Esophagus (tissue), 2 donors: Measurements from ENCODE around the gene KRTAP6-3. TPM values are rescaled to one million over a fixed set of nuclear protein-coding genes. Genes with fewer than 3 reads are reported as not detected.

Experiments
- H3K27ac ChIP-seq, 2 donors: one replicate each; pipeline ENCODE4 v1.5.1; 2013; ENCODE audit warnings: low read depth in 2 of 2, mild to moderate bottlenecking in 2 of 2, inconsistent platforms in 1 of 2, low read length in 1 of 2, moderate library complexity in 1 of 2
- H3K27me3 ChIP-seq, 2 donors: one replicate each; pipeline ENCODE4 v1.6.1; 2013; ENCODE audit warnings: low read length in 2 of 2, control low read depth in 1 of 2, mild to moderate bottlenecking in 1 of 2; ENCODE audit not compliant: insufficient read depth in 2 of 2, control insufficient read depth in 1 of 2
- H3K36me3 ChIP-seq, 2 donors: one replicate each; pipeline ENCODE4 v1.6.1; 2013; ENCODE audit warnings: low read length in 1 of 2; ENCODE audit not compliant: control insufficient read depth in 2 of 2, insufficient read depth in 2 of 2
- H3K4me1 ChIP-seq, 2 donors: one replicate each; pipeline ENCODE4 v1.6.1; 2013; ENCODE audit warnings: low read length in 1 of 2; ENCODE audit not compliant: control insufficient read depth in 2 of 2, insufficient read depth in 2 of 2
- H3K4me3 ChIP-seq, 2 donors: one replicate each; pipeline ENCODE4 v1.5.1; 2013; ENCODE audit warnings: low read length in 2 of 2, mild to moderate bottlenecking in 2 of 2, low read depth in 1 of 2, moderate library complexity in 1 of 2
- H3K9me3 ChIP-seq, 2 donors: one replicate each; pipeline ENCODE4 v1.6.1; 2013; ENCODE audit warnings: mild to moderate bottlenecking in 2 of 2, low read depth in 1 of 2, low read length in 1 of 2, moderate library complexity in 1 of 2; ENCODE audit not compliant: control insufficient read depth in 2 of 2, insufficient read depth in 1 of 2
- WGBS, 2 donors: extraction: QIAGEN DNeasy Blood & Tissue Kit; methylation state at CpG; one replicate each; pipeline ENCODE4 v1.1.7; 2013; 5-methylcytosine and 5-hydroxymethylcytosine counted together
- polyA plus RNA-seq, 2 donors: library from polyadenylated mRNA; stranded (reverse); fragments of 200-250 nt; gene quantifications; one replicate each; pipeline ENCODE4 v1.2.3, GENCODE V29; 2013
- donor health status: healthy with polysubstance abuse.
- donor health status: Bipolar disorder and iron deficiency.

Gene KRTAP6-3
- polyA plus RNA-seq, 2 donors: not detected

DNA sequence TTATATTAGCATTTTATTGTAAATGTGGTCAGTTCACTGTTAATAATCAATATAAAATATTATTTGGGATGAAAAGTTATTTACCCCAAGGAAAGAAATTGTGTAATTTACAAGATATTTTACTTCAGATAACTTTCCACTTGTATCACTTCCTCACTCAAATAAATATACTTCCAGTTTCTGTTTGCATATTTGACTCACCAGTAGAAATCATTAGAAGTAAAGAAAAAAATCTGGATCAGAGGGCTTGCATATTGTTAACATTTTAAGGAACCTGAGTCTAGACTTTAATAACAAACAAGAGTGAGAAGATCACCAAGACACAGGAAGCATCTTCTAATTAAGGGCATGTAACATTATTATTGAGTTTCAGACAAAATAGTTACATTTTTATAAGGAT is 27.8 kb downstream of the KRTAP6-3 start:
- Histone ChIP-seq H3K27me3 (no peaks in the 10 kb centered on the region), H3K27ac (no peak overlapping the region), H3K9me3 (peaks cover 3 to 6% of the 10 kb centered on the region in 2 donors), H3K4me1 (no peaks in the 10 kb centered on the region), H3K36me3 (no peaks in the 10 kb centered on the region), H3K4me3 (no peak overlapping the region)

- no peaks in the 10 kb centered on the region for H3K36me3 ChIP-seq
Observed at GRCh38 chr21:30620522-30620921, 28.3 kb downstream of the KRTAP6-3 start, which contains the start of gene KRTAP20-4. TSS of gene KRTAP20-4 (plus strand) at chr21:30620627.

DNA sequence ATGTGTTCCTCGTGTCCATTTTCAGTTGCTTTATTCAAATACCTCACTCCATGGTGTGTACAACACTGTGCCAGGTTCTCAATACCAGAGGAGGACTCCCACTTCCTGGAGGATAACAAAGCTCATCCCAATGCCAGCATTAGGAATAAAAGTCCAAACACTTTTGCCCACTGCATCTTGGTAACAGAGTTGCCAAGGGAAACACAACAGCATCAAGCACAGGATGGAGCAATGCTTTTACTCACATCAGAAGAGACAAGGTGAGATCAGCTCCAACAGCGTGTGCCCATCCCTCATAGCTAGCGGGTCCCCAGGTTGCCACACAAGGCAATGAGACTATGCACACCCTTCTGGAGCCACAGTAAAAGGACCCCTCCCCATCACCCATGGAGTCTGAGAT is 31.1 kb downstream of the KRTAP6-3 start:
- H3K9me3 ChIP-seq: peaks cover 3 to 6% of the 10 kb centered on the region in 2 donors
- 89% methylated on average over 3 of the region's 3 CpGs for WGBS, 2 donors
- no peak overlapping the region for H3K4me3 ChIP-seq
- H3K36me3 ChIP-seq: no peaks in the 10 kb centered on the region
- H3K27me3 ChIP-seq: no peaks in the 10 kb centered on the region
- no peaks in the 10 kb centered on the region for H3K4me1 ChIP-seq
- H3K27ac ChIP-seq: no peak overlapping the region

More at GRCh38 chr21:30620522-30620921, 28.3 kb downstream of the KRTAP6-3 start, which contains the start of gene KRTAP20-4:
- no peaks in the 10 kb centered on the region for H3K4me1 ChIP-seq
- H3K4me3 ChIP-seq: no peak within 1 kb of the TSS
- WGBS, 2 donors: 77 to 80% methylated on average over 3 of the region's 3 CpGs
- no peak within 1 kb of the TSS for H3K27ac ChIP-seq
- no peaks in the 10 kb centered on the region for H3K27me3 ChIP-seq
- peaks cover 3 to 6% of the 10 kb centered on the region in 2 donors for H3K9me3 ChIP-seq

DNA sequence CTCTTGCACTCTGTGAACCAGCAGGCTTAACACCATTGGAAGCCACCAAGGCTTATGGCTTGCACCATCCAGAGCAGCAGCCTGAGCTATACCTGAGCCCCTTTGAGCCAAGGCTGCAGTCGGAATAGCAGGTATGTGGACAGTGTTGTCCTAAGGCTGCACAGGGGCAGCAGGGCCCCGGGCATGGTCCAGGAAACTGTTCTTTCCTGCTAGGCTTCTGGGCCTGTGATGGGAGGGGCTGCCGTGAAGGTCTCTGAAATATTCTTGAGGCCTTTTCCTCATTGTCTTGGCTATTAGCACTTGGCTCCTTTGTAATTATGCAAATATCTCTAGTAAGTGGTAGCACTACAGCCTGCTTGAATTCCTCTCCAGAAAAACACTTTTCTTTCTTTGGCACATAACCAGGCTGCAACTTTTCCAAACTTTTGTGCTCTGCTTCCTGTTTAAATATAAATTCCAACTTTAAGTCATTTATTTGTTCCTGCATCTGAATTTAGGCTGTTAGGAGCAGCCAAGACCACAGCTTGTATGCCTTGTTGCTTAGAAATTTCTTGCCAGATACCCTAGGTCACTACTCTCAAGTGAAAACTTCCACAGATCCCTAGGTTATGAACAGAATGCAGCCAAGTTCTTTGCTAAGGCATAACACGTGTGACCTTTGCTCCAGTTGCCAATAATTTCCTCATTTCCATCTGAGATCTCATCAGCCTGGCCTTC is 33.4 kb downstream of the KRTAP6-3 start:
- 62 to 73% methylated on average over 4 of the region's 4 CpGs for WGBS, 2 donors
- H3K9me3 ChIP-seq: peaks cover 3 to 6% of the 10 kb centered on the region in 2 donors
- no peaks in the 10 kb centered on the region for H3K27me3 ChIP-seq
- no peak overlapping the region for H3K27ac ChIP-seq
- H3K4me3 ChIP-seq: no peak overlapping the region
- no peaks in the 10 kb centered on the region for H3K36me3 ChIP-seq
- no peaks in the 10 kb centered on the region for H3K4me1 ChIP-seq

DNA sequence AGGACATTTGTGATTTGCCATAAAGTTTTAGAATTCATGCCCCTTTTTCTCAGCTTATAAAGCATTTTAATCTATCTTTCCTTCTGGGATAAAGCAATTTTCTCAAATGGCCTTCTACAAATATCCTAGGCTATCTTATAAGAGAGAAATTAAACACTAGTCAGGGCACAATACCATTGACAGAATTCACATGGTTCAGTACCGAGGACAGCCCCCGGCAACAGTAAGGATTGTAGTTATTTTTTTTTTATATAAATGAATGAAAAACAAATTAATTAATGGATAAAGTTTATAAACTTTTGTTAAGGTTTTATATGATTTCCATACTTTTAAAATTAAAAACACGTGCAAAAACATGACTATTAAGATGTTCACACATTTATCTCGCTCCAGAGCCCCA is 35.9 kb downstream of the KRTAP6-3 start:
- no peaks in the 10 kb centered on the region for H3K36me3 ChIP-seq
- no peaks in the 10 kb centered on the region for H3K4me1 ChIP-seq
- WGBS, 2 donors: 80 to 83% methylated on average over 4 of the region's 4 CpGs
- H3K4me3 ChIP-seq: no peak overlapping the region
- H3K9me3 ChIP-seq: peaks cover under 1 to 5% of the 10 kb centered on the region in 2 donors
- H3K27me3 ChIP-seq: no peaks in the 10 kb centered on the region
- H3K27ac ChIP-seq: no peak overlapping the region

DNA sequence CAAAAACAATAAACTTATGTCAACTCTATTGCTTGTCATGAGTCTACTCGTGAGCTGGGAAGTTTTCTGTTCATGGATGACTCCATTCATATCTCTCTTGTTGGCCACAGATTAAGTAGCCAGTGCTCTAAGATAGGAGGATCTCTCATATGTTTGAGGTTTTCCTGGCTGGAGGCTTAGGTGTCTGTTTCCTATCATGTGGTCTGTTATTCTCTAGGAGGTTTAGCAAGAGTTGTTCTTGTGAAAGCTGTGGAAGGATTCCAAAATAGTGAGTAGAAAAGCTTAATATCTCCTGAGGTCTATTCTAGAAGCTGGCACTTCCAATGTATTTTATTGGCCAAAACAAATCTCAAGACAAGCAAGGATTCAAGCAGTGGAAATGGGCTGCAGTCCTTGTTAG is 37.0 kb downstream of the KRTAP6-3 start:
- H3K27ac ChIP-seq: no peak overlapping the region
- H3K4me1 ChIP-seq: no peaks in the 10 kb centered on the region
- no peaks in the 10 kb centered on the region for H3K27me3 ChIP-seq
- no peaks in the 10 kb centered on the region for H3K36me3 ChIP-seq
- 58 to 61% methylated on average over 1 of the region's 1 CpG for WGBS, 2 donors
- no peaks in the 10 kb centered on the region for H3K9me3 ChIP-seq
- H3K4me3 ChIP-seq: no peak overlapping the region

- H3K4me1 ChIP-seq: no peaks in the 10 kb centered on the region
- WGBS, 2 donors: 86 to 88% methylated on average over 1 of the region's 1 CpG
- no peaks in the 10 kb centered on the region for H3K36me3 ChIP-seq
- H3K4me3 ChIP-seq: no peak within 1 kb of the TSS
- H3K27ac ChIP-seq: no peak within 1 kb of the TSS
- no peaks in the 10 kb centered on the region for H3K9me3 ChIP-seq
- no peaks in the 10 kb centered on the region for H3K27me3 ChIP-seq
Observed at GRCh38 chr21:30634906-30635305, 42.7 kb downstream of the KRTAP6-3 start, which contains the start of gene KRTAP20-2. TSS of gene KRTAP20-2 (plus strand) at chr21:30635206. CDS start at chr21:30635264, 58 bp downstream.

DNA sequence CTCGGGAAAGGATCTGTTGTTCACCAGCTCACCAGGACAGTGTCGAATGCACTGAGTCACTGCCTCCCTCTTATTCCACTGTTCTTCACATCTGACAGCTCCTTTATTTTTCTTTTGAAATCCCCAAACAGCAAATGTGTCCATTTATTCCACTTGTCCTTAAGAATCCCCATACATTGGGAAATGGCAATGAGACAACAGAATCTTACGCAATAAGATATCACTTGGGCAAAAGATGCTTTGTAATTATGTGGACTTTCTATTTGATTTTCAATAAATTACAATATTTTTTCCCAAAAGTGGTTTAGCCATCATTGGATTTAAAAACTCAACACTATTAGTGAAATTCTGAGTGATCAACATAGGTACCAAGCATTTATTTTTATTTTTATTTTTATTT is 46.4 kb downstream of the KRTAP6-3 start:
- 79% methylated on average over 3 of the region's 3 CpGs for WGBS, 2 donors

GRCh38 chr21:30642564-30642963 is 50.3 kb downstream of the KRTAP6-3 start, which contains the start of gene KRTAP20-3:
TSS of gene KRTAP20-3 (plus strand) at chr21:30642864.
- H3K27me3 ChIP-seq: no peaks in the 10 kb centered on the region
- H3K9me3 ChIP-seq: no peaks in the 10 kb centered on the region
- no peaks in the 10 kb centered on the region for H3K36me3 ChIP-seq
- no peak within 1 kb of the TSS for H3K4me3 ChIP-seq
- no peak within 1 kb of the TSS for H3K27ac ChIP-seq
- no peaks in the 10 kb centered on the region for H3K4me1 ChIP-seq
- WGBS, 2 donors: 84 to 86% methylated on average over 2 of the region's 2 CpGs

More for the DNA sequence above, 46.4 kb downstream of the KRTAP6-3 start:
- no peak overlapping the region for H3K4me3 ChIP-seq
- H3K27me3 ChIP-seq: no peaks in the 10 kb centered on the region
- H3K27ac ChIP-seq: no peak overlapping the region
- H3K9me3 ChIP-seq: no peaks in the 10 kb centered on the region
- H3K36me3 ChIP-seq: no peaks in the 10 kb centered on the region
- H3K4me1 ChIP-seq: no peaks in the 10 kb centered on the region
